ENCODE results near the gene GMFB.

GMFB gene

DNA sequence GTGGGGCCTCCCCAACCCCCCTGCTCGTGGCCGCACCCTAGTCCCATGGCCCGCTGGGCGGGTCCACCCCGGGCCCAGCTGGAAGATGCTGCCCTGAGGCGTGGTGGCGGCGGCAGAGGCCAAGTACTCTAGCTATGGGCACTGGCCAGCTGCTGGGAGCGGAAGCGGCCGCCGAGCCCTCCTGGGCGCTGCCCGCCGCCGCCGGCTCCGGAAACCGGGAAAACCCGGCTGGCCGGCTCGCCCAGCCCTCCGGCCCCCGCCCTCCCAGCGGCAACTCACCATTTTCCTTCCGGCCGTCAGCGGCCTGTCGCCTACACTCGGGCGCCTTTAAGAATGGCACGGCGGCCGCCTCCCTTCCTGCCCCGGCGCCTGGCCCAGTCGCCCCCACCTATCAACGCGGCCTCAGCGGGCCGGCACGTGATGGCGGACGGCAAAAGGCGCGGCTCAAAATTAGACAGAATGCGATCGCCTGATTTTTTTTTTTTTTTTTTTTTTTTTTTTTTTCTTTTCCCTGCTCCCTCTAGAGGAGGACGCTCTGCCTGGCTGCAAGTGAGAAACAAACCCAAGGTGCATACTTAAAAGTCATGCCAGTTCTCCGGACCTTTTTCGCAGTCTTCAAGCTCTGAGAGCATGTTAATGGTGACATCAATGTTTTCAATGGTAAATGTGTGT, at the start of gene GMFB:
GMFB (minus strand) TSS at position 335 of the 672 bp plus-strand sequence; CDS start at position 282, 53 bp downstream.
- peak; percentile 96 to 98 for DNase-seq (ENCODE audit: low read depth in 2 of 2)
- TF ChIP-seq, protein P1, sequence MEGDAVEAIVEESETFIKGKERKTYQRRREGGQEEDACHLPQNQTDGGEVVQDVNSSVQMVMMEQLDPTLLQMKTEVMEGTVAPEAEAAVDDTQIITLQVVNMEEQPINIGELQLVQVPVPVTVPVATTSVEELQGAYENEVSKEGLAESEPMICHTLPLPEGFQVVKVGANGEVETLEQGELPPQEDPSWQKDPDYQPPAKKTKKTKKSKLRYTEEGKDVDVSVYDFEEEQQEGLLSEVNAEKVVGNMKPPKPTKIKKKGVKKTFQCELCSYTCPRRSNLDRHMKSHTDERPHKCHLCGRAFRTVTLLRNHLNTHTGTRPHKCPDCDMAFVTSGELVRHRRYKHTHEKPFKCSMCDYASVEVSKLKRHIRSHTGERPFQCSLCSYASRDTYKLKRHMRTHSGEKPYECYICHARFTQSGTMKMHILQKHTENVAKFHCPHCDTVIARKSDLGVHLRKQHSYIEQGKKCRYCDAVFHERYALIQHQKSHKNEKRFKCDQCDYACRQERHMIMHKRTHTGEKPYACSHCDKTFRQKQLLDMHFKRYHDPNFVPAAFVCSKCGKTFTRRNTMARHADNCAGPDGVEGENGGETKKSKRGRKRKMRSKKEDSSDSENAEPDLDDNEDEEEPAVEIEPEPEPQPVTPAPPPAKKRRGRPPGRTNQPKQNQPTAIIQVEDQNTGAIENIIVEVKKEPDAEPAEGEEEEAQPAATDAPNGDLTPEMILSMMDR (IDR thresholded peaks at IDR 0.05; ENCODE audit: low read depth, low read length): peak; percentile 66
- H3K4me3 ChIP-seq (replicated peaks in 1 of 2; ENCODE audit: low read depth in 2 of 2, low read length in 2 of 2): peak within 1 kb of the TSS; percentile 86 to 92

DNA sequence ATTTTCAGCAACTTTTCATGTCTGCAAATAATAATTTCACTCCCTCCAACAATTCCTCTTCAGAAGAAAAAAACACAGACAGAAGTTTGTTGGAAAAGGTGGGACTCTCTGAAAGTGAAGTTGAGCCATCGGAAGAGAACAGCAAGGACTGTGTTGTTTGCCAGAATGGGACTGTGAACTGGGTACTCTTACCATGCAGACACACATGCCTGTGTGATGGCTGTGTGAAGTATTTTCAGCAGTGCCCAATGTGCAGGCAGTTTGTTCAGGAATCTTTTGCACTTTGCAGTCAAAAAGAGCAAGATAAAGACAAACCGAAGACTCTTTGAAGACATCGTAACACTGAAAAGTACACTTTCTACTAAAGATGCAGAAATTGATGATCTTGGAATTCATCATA, 49.3 kb upstream of the GMFB start:
- H3K4me3 ChIP-seq (replicated peaks in 1 of 2; ENCODE audit: low read depth in 2 of 2, low read length in 2 of 2): no peak overlapping the region
- TF ChIP-seq, protein P1 (IDR thresholded peaks at IDR 0.05; ENCODE audit: low read depth, low read length): no peak
- no peak for DNase-seq (ENCODE audit: low read depth in 2 of 2)

DNA sequence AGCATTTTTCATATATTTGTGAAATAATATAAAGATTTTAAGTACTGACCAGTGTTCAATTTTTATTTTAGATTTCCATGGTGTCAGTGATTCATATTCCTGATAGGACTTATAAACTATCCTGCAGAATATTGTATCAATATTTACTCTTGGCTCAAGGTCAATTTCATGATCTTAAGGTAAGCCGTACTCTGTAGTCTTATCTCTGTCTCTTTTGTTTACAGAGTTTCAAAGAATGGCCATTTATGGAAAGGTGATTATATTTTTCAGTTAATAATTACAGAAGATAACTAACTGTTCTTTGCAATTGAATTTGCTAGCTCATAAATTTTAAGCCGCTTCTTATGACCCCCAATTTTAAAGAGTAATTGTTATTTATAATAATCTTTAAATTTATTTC, 48.9 kb upstream of the GMFB start:
- no peak for DNase-seq (ENCODE audit: low read depth in 2 of 2)
- TF ChIP-seq, protein P1 (IDR thresholded peaks at IDR 0.05; ENCODE audit: low read depth, low read length): no peak
- no peak overlapping the region for H3K4me3 ChIP-seq (replicated peaks in 1 of 2; ENCODE audit: low read depth in 2 of 2, low read length in 2 of 2)

- no peak overlapping the region for H3K4me3 ChIP-seq (replicated peaks in 1 of 2; ENCODE audit: low read depth in 2 of 2, low read length in 2 of 2)
- DNase-seq (ENCODE audit: low read depth in 2 of 2): peak in 1 of 2 donors; percentile 47
- TF ChIP-seq, protein P1 (IDR thresholded peaks at IDR 0.05; ENCODE audit: low read depth, low read length): no peak
Measured at GRCh38 chr14:54535646-54536045, 46.9 kb upstream of the GMFB start.

GRCh38 chr14:54535126-54535525, 46.3 kb upstream of the GMFB start:
- peak; percentile 28 to 33 for DNase-seq (ENCODE audit: low read depth in 2 of 2)
- no peak overlapping the region for H3K4me3 ChIP-seq (replicated peaks in 1 of 2; ENCODE audit: low read depth in 2 of 2, low read length in 2 of 2)
- TF ChIP-seq, protein P1 (IDR thresholded peaks at IDR 0.05; ENCODE audit: low read depth, low read length): no peak

DNA sequence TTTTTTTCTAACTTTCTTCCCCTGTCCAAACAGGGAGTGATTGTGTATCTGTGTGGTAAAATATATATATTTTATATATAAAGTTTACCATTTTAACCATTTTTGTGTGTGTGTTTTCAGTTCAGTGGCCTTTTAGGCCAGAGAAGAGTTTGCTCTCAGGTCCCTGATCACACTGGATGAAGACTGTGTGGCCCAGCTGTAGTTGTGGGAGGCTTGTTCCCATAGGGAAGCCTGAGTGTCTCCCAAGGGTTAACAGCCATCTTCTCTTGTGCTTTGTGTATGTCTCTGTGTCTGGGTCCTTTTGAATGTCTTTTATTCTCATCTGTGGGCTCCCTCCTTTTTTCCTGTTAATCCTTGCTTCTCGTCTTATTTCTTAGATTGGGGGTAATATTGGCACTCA, 44.3 kb upstream of the GMFB start:
- TF ChIP-seq, protein P1 (IDR thresholded peaks at IDR 0.05; ENCODE audit: low read depth, low read length): no peak
- no peak for DNase-seq (ENCODE audit: low read depth in 2 of 2)
- no peak overlapping the region for H3K4me3 ChIP-seq (replicated peaks in 1 of 2; ENCODE audit: low read depth in 2 of 2, low read length in 2 of 2)

All from cardiac fibroblast (primary cell).